ENCODE data around the gene SOD2. TPM values are rescaled to one million over a fixed set of nuclear protein-coding genes. Genes with fewer than 3 reads are reported as not detected.

Gene SOD2
- total and polyA plus RNA-seq, 2 donors (not counting 1 experiment from before 2014, with no cell fraction given): 66.0 to 94.7 TPM

GRCh38 chr6:159687341-159687740 lies 5.7 kb downstream of the SOD2 start:
- no peaks in the 10 kb centered on the region for H3K27me3 Mint-ChIP-seq
- intact Hi-C loops (cut with micrococcal nuclease): no loop called here
- H3K27me3 ChIP-seq (replicated peaks in 1 of 4; ENCODE audit: control extremely low read depth in 1 of 4, control insufficient read depth in 3 of 4, insufficient read depth in 4 of 4, low read length in 3 of 4): no peaks in the 10 kb centered on the region
- peaks cover 10% of the 10 kb centered on the region for H4K20me1 ChIP-seq (ENCODE audit: control insufficient read depth, insufficient read depth, low read length, poor library complexity, severe bottlenecking)
- no peak overlapping the region for H2AFZ ChIP-seq (ENCODE audit: insufficient read depth, low read depth, low read length, poor library complexity, severe bottlenecking)
- peaks cover 12 to 49% of the 10 kb centered on the region in 2 experiments for H3K36me3 ChIP-seq (replicated peaks in 1 of 2; ENCODE audit: control extremely low read depth in 1 of 2, control insufficient read depth in 1 of 2, extremely low read depth in 1 of 2, insufficient read depth in 2 of 2, low read length in 1 of 2)
- no peak for TF ChIP-seq CTCF (IDR thresholded peaks at IDR 0.05)
- TF ChIP-seq EZH2 (IDR thresholded peaks at IDR 0.05; ENCODE audit: borderline replicate concordance, insufficient read depth, low read depth, low read length, poor library complexity, severe bottlenecking): no peak
- no peak overlapping the region for H3K27ac ChIP-seq (ENCODE audit: low read length in 2 of 2)
- ChIA-PET CTCF (no interaction called here), POLR2A (no interaction called here)
- H3K9me3 Mint-ChIP-seq (ENCODE audit: insufficient read depth): no peaks in the 10 kb centered on the region
- ATAC-seq (ENCODE audit: low read depth): no peak
- H3K9me3 ChIP-seq (ENCODE audit: control extremely low read depth in 1 of 3, control insufficient read depth in 2 of 3, insufficient read depth in 1 of 3, low read length in 2 of 3): no peaks in the 10 kb centered on the region
- H3K4me1 Mint-ChIP-seq: peaks cover 18% of the 10 kb centered on the region
- no peak overlapping the region for H3K4me2 ChIP-seq (replicated peaks; ENCODE audit: low read depth, low read length, poor library complexity, severe bottlenecking)
- DNase-seq: no peak
- WGBS (ENCODE audit: insufficient coverage): 97% methylated on average over 5 of the region's 9 CpGs
- H3K4me3 Mint-ChIP-seq: no peak overlapping the region
- H3K79me2 ChIP-seq (ENCODE audit: control insufficient read depth, insufficient read depth, low read length): peaks cover 49% of the 10 kb centered on the region
- peaks cover 13 to 14% of the 10 kb centered on the region in 2 donors for H3K4me1 ChIP-seq (ENCODE audit: control insufficient read depth in 2 of 2, insufficient read depth in 2 of 2, low read length in 2 of 2)
- no peak overlapping the region for H3K4me3 ChIP-seq (ENCODE audit: control extremely low read depth in 1 of 5, extremely low read depth in 1 of 5, insufficient read depth in 1 of 5, low read depth in 2 of 5, low read length in 4 of 5)
- no peak overlapping the region for H3K9ac ChIP-seq (ENCODE audit: low read length)
- H3K27ac Mint-ChIP-seq: no peak overlapping the region

GRCh38 chr6:159686703-159687102 lies 6.3 kb downstream of the SOD2 start:
- Histone ChIP-seq H3K4me2 (replicated peaks; ENCODE audit: low read depth, low read length, poor library complexity, severe bottlenecking) (no peak overlapping the region), H3K9me3 (ENCODE audit: control extremely low read depth in 1 of 3, control insufficient read depth in 2 of 3, insufficient read depth in 1 of 3, low read length in 2 of 3) (no peaks in the 10 kb centered on the region), H3K36me3 (replicated peaks in 1 of 2; ENCODE audit: control extremely low read depth in 1 of 2, control insufficient read depth in 1 of 2, extremely low read depth in 1 of 2, insufficient read depth in 2 of 2, low read length in 1 of 2) (peaks cover 16 to 56% of the 10 kb centered on the region in 2 experiments), H3K27ac (ENCODE audit: low read length in 2 of 2) (no peak overlapping the region), H3K4me1 (ENCODE audit: control insufficient read depth in 2 of 2, insufficient read depth in 2 of 2, low read length in 2 of 2) (peaks cover 7 to 8% of the 10 kb centered on the region in 2 donors), H3K4me3 (ENCODE audit: control extremely low read depth in 1 of 5, extremely low read depth in 1 of 5, insufficient read depth in 1 of 5, low read depth in 2 of 5, low read length in 4 of 5) (no peak overlapping the region), H2AFZ (ENCODE audit: insufficient read depth, low read depth, low read length, poor library complexity, severe bottlenecking) (no peak overlapping the region), H3K27me3 (replicated peaks in 1 of 4; ENCODE audit: control extremely low read depth in 1 of 4, control insufficient read depth in 3 of 4, insufficient read depth in 4 of 4, low read length in 3 of 4) (no peaks in the 10 kb centered on the region), H3K79me2 (ENCODE audit: control insufficient read depth, insufficient read depth, low read length) (peaks cover 42% of the 10 kb centered on the region), H3K9ac (ENCODE audit: low read length) (no peak overlapping the region), H4K20me1 (ENCODE audit: control insufficient read depth, insufficient read depth, low read length, poor library complexity, severe bottlenecking) (peaks cover 4% of the 10 kb centered on the region)
- H3K4me1 Mint-ChIP-seq: peaks cover 12% of the 10 kb centered on the region
- no peak overlapping the region for H3K4me3 Mint-ChIP-seq
- H3K27me3 Mint-ChIP-seq: no peaks in the 10 kb centered on the region
- ChIA-PET POLR2A (no interaction called here), CTCF (no interaction called here)
- WGBS (ENCODE audit: insufficient coverage): no CpG with 5 or more reads among the region's 3 CpGs
- intact Hi-C loops (cut with micrococcal nuclease): no loop called here
- H3K9me3 Mint-ChIP-seq (ENCODE audit: insufficient read depth): no peaks in the 10 kb centered on the region
- DNase-seq (no peak), ATAC-seq (ENCODE audit: low read depth) (no peak)
- no peak overlapping the region for H3K27ac Mint-ChIP-seq
- TF ChIP-seq CTCF (IDR thresholded peaks at IDR 0.05): no peak
- TF ChIP-seq EZH2 (IDR thresholded peaks at IDR 0.05; ENCODE audit: borderline replicate concordance, insufficient read depth, low read depth, low read length, poor library complexity, severe bottlenecking): no peak

Measured in B cell (primary cell).